ENCODE results near the gene RTN4R.
"Not testable (repeated sequence)": the region's sequence is repeated elsewhere in the genome, so short reads cannot be mapped to it uniquely, and the experiment has no call there.

The RTN4R gene

GRCh38 chr22:20305230-20305893 lies 37.2 kb upstream of the RTN4R start:
- not testable (repeated sequence) for DNase-seq

- DNase-seq, result no peak
Observed at GRCh38 chr22:20304646-20305045, 36.5 kb upstream of the RTN4R start.

DNA sequence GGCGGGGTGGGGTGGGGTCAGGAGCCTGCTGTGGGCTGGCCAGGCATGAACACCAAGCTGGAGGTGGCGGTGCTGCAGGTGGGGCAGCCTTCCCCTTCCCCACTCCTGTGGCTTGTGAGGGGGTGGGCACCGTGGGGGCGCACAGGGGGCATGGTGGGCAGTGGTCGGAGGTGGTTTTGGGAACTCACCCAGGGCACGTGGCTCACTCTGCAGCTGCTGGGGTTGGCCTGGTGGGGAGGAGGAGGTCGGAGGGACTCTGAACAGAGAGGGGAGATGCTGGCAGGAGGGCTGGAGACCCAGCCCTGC lies 35.1 kb upstream of the RTN4R start:
- not testable (repeated sequence) for DNase-seq

- no peak for DNase-seq
Observed at GRCh38 chr22:20302438-20303228, 34.5 kb upstream of the RTN4R start.

DNA sequence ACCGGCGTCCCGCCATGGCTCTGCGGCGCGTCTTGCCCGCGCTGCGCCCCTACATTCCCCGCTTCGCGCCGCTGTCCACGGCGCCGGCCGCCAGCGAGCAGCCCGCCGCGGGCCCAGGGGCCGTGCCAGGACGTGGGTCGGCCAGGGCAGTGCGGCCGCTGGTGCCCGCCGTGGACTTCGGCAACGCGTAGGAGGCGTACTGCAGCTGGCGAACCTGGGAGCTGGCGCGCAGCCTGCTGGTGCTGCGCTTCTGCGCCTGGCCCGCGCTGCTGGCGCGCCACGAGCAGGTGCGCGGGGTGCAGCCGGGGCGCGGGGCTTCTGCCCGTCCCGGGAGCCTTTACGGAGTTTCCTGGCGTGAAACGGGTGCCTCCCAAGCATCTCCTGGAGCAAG lies 31.6 kb upstream of the RTN4R start:
- peak in 1 of 2 experiments; percentile 68 for DNase-seq

GRCh38 chr22:20298803-20299745 lies 31.0 kb upstream of the RTN4R start:
- DNase-seq, result peak; percentile 57 to 92

DNA sequence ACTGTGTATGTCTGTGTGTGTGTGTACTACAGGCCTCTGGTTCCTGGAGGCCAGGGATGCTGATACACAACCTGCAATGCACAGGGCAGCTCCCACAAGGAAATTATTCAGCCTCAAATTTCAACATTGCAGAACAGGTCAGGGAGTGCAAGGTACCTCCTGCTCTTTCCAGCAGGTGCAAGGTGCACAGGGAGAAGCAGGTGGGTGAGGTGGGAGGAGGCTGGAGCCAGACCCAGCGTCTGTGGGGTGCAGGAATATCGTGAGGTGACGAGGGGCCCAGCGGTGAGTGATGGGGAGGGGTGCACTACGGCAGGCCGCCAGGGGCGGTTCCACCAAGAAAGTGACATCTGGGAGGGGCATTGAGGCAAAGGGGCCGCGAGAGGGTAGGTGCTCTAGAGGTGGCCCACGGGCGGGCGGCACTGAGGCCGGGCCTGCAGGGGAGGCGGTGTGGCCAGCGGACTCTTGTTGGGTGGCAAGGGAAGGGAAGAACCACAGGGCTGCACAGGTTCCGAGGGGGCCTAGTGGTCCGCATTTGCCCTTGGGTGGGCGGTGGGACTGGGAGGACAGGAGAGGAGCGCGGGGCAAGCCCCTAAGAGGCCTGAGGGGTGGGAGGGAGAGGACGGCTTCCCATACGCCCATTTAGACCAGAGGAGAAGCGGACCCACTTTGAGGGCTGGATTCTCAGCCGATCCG lies 30.1 kb upstream of the RTN4R start:
- peak in 1 of 2 experiments; percentile 42 for DNase-seq

DNA sequence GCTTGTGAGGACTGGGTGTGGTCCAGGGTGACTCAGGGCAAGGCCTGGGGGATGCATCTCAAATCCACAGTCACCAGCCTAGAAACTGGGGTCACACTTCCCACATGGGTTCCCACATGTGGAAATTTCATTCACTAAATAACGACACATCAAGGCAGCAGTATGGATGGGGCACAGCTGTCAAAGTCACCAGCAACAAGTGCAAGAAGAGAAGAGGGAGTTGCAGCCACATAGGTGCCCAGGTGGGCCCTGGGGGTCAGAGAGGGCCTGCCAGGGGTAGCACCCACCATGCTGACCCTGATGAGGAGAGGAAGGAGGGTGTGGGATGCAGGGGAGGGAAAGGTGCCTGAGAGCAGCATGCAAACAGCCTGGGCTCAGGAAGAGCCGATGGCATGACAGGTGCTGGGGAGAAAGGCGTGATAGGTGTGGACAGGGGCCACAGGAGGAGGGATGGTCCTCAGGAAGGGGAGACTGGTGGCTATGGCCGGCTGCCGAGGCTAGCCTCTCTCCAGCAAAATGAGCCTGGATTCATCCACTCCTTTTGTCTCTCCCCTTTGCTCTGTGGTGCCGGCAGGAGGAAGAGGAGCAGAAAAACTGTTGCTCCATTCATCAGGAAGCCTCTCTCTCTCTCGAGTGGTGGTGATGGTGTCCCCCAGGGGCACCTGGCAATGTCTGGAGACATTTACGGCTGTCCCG lies 29.4 kb upstream of the RTN4R start:
- DNase-seq, result no peak

- no peak for DNase-seq
Observed at GRCh38 chr22:20296598-20296997, 28.5 kb upstream of the RTN4R start.

DNA sequence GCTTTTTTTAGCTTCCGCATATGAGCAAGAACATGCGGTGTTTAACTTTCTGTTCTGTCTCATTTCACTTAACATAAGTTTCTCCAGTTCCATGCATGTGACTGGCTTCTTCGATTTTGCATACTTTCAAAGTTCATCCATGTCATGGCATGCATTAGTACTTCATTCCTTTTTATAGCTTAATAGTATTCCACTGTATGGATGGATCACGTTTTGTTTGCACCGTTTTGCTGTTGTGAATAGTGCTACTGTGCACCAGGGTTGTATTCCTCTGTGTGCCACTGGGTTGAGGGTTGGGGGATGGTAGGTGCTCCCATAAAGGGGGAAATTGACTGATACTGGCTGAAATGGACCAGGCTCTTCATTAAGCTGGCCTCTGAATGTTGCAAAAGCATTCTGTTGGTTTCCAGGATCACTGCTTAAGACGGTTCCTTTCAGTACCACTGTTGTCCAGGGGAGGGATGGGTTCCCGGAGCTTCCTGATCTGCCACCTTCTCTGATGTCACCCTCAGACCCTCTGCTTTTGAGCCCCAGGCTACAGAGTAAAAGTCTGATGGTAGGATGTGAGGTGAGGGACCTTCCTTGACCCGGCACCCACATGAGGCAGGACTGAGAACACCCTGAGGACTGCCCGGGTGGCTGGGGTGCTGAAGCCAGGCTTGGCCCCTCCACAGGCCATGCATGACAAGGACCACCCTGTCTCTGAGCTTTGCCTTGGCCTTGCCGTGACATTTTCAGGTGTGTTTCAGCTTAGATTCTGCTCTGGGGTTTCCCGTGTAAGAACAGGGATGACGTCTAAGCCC lies 27.3 kb upstream of the RTN4R start:
- no peak for DNase-seq

DNA sequence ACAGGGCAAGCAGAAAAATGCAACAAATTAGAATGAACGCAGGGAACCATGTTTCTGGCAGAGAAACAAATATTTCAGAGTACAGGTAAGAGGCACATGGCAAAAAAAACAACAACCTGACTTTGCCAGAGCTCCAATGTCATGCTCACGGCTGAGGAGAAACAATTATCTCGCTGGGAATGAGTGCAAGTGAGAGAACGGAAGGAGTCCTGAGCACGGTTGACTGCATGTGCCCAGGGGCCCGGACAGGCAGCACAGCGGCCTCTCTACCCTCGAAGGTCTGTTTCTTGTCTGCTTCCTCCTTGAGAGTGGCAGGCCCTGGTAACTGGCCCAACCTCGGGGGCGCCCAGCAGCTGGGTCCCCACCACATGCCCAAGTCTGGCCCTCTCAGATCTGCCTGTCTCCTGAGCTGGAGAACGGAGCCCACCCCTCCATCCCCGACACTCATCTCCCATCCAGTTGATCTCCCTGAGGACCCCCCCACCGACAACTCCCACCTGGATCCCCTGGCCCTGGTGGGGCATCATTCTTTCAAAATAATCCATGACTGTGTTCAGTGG lies 24.6 kb upstream of the RTN4R start:
- no peak for DNase-seq

GRCh38 chr22:20292108-20292507 lies 24.0 kb upstream of the RTN4R start:
- DNase-seq, result no peak

DNA sequence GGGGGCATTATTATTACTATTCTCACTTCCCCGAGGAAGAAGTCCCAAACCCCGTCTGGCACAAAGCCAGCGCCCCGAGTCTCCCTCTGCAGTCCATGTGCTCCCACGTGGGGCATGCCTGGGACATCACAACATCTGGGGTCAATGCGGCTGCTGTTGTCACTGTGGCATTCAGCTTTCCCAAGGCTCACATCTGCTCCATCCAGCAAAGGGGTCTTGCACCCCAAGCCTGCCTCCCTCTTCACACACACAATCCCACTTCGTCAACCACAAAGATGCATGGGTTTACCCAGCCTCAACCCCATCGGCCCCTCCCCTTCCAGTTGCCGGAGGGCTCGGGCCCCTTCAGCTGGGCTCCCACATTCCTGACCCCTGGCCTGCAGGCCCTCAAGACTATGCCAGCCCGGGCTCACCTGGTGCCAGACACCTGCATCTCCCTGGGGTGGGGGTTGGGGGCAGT lies 23.5 kb upstream of the RTN4R start:
- no peak for DNase-seq

DNA sequence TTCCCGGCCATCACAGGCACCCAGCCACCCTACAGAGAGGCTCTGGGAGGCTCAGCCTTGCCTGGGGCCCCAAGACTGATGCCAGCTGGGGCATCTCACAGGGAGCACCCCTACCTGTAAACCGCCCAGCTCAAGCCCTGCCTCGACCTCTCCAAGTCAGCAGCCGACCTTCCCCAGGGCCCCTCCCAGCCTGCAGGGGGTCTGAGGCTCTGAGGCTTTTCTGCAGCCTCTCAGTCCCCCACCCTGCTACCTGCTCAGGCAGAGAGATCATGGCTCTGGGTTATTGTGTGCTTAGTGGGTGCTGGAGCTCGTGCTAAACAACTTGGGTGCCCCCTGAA lies 23.1 kb upstream of the RTN4R start:
- no peak for DNase-seq

DNA sequence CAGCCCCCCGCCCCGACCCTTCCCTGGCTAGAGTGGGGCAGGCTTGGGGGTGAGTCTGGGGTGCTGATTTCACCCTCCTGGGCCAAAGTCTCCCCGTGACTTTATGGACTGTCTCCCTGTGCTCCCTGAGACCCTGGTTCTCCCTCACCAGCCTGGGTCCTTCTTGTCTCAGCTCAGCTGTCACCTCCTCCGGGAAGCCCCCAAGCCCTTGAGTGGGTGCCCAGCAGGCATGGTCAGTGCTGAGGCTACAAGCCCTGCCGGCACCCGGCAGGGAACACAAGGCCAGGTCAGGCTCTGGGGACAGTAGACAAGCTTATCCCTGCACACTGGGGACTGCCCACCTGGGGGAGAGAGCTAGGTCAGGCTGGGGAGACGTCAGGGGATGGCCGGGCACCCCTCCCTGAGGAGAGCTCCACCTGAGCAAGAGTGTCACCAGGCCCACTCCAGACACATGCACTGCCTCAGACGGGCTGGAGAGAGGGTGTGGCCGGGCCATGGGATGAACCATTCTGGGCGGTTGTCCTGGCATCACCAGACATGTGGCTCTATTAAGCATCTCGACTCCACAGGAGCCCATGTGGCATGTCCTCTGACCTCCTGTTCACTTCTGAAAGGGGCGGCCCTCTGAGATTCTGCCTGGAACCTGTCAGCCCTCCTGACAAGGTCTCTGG lies 22.6 kb upstream of the RTN4R start:
- no peak for DNase-seq

- no peak for DNase-seq
Observed at GRCh38 chr22:20290045-20290392, 21.9 kb upstream of the RTN4R start.

GRCh38 chr22:20289182-20290044 lies 21.3 kb upstream of the RTN4R start:
- not testable (repeated sequence) for DNase-seq

DNA sequence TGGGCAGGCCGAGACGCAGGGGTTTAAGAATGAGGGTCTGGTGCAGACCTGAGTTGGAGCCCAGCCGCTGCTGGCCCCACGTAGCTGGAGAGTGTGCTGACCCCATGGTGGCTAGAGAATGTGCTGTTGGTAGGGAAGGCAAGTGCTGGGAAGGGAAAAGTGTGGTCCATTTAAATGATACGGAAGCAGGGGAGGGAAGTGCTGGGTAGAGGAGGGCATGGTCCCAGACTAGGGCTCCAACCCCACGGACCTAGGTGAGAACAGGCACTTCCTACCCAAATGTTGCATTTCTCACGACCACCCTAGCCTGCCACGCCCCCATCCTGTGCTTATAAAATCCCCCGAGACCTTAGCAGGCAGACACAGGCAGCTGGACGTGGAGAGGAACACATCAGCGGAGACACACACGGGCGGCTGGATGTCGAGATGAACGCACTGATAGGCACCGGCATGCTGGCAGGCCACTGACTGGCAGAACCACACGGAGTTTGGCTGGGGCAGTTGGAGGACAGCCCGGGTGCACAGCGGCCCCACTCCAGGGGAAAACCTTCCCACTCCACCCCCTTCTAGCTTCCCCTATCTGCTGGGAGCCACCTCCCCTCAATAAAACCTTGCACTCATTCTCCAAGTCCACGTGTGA lies 18.8 kb upstream of the RTN4R start:
- DNase-seq, result not testable (repeated sequence)

- DNase-seq, result not testable (repeated sequence)
Observed at GRCh38 chr22:20286312-20286660, 18.2 kb upstream of the RTN4R start.
